ENCODE data around the gene TPCN1.

The TPCN1 gene

GRCh38 chr12:113346353-113346752, 125.1 kb downstream of the TPCN1 start:
- H3K27ac ChIP-seq (ENCODE audit: low read depth in 2 of 2, low read length in 2 of 2), result no peak overlapping the region
- H3K4me1 ChIP-seq (ENCODE audit: control insufficient read depth in 2 of 2, insufficient read depth in 2 of 2, low read length in 2 of 2), result no peaks in the 10 kb centered on the region
- no peaks in the 10 kb centered on the region for H3K36me3 ChIP-seq (ENCODE audit: control insufficient read depth in 2 of 2, insufficient read depth in 2 of 2, low read length in 2 of 2)
- no peak overlapping the region for H3K4me3 ChIP-seq (ENCODE audit: low read length in 2 of 2)
- no peaks in the 10 kb centered on the region for H3K9me3 ChIP-seq (ENCODE audit: control insufficient read depth in 2 of 2, low read length in 2 of 2)
- H3K27me3 ChIP-seq (ENCODE audit: control insufficient read depth in 2 of 2, insufficient read depth in 2 of 2, low read length in 2 of 2), result no peaks in the 10 kb centered on the region
- no peak overlapping the region for H3K9ac ChIP-seq (ENCODE audit: low read depth in 1 of 2, low read length in 2 of 2)

GRCh38 chr12:113347107-113347506, 125.8 kb downstream of the TPCN1 start:
- Histone ChIP-seq H3K27ac (ENCODE audit: low read depth in 2 of 2, low read length in 2 of 2) (no peak overlapping the region), H3K4me3 (ENCODE audit: low read length in 2 of 2) (no peak overlapping the region), H3K4me1 (ENCODE audit: control insufficient read depth in 2 of 2, insufficient read depth in 2 of 2, low read length in 2 of 2) (no peaks in the 10 kb centered on the region), H3K9me3 (ENCODE audit: control insufficient read depth in 2 of 2, low read length in 2 of 2) (no peaks in the 10 kb centered on the region), H3K27me3 (ENCODE audit: control insufficient read depth in 2 of 2, insufficient read depth in 2 of 2, low read length in 2 of 2) (no peaks in the 10 kb centered on the region), H3K9ac (ENCODE audit: low read depth in 1 of 2, low read length in 2 of 2) (no peak overlapping the region), H3K36me3 (ENCODE audit: control insufficient read depth in 2 of 2, insufficient read depth in 2 of 2, low read length in 2 of 2) (no peaks in the 10 kb centered on the region)

GRCh38 chr12:113347892-113348291, 126.6 kb downstream of the TPCN1 start:
- Histone ChIP-seq H3K9ac (ENCODE audit: low read depth in 1 of 2, low read length in 2 of 2) (no peak overlapping the region), H3K4me1 (ENCODE audit: control insufficient read depth in 2 of 2, insufficient read depth in 2 of 2, low read length in 2 of 2) (no peaks in the 10 kb centered on the region), H3K27me3 (ENCODE audit: control insufficient read depth in 2 of 2, insufficient read depth in 2 of 2, low read length in 2 of 2) (no peaks in the 10 kb centered on the region), H3K9me3 (ENCODE audit: control insufficient read depth in 2 of 2, low read length in 2 of 2) (no peaks in the 10 kb centered on the region), H3K27ac (ENCODE audit: low read depth in 2 of 2, low read length in 2 of 2) (no peak overlapping the region), H3K36me3 (ENCODE audit: control insufficient read depth in 2 of 2, insufficient read depth in 2 of 2, low read length in 2 of 2) (no peaks in the 10 kb centered on the region), H3K4me3 (ENCODE audit: low read length in 2 of 2) (no peak overlapping the region)

Measured in mucosa of rectum (tissue), 2 donors.